HepG2 (cell line): ENCODE results near the gene MRFAP1L1. TPM values are rescaled to one million over a fixed set of nuclear protein-coding genes. Genes with fewer than 3 reads are reported as not detected.

Experiments
- PATZ1 ChIP-seq: sonication (generic); formaldehyde crosslinking; IDR thresholded peaks from 2 replicates; pipeline ENCODE4 v1.4.0; 2020; ENCODE audit warnings: missing genetic modification reagents
- RBAK ChIP-seq: sonication (generic); formaldehyde crosslinking; IDR thresholded peaks from 2 replicates; pipeline ENCODE4 v1.5.1; 2020; ENCODE audit warnings: mild to moderate bottlenecking, missing genetic modification reagents
- TOPORS ChIP-seq: sonication (generic); formaldehyde crosslinking; IDR thresholded peaks from 2 replicates; pipeline ENCODE4 v1.8.0; 2023; ENCODE audit warnings: mild to moderate bottlenecking, missing genetic modification reagents
- ZBTB40 ChIP-seq, 2 experiments: fragments of 450-650 bp in 1 of 2; sonication (generic) in 1 of 2; formaldehyde crosslinking in 1 of 2; IDR thresholded peaks; 2 replicates each; pipeline versions ENCODE4 v1.6.1 to v1.8.0; 2016 to 2022; ENCODE audit warnings: antibody characterized with exemption in 1 of 2, mild to moderate bottlenecking in 1 of 2, missing genetic modification reagents in 1 of 2
- ZNF547 ChIP-seq: sonication (generic); formaldehyde crosslinking; IDR thresholded peaks from 2 replicates; pipeline ENCODE4 v1.5.1; 2020; ENCODE audit warnings: mild to moderate bottlenecking, missing genetic modification reagents
- ZNF687 ChIP-seq: sonication (generic); formaldehyde crosslinking; IDR thresholded peaks from 2 replicates; pipeline ENCODE4 v1.5.1; 2020; ENCODE audit warnings: mild to moderate bottlenecking, missing genetic modification reagents, moderate library complexity
- ZNF768 ChIP-seq: sonication (generic); formaldehyde crosslinking; IDR thresholded peaks from 2 replicates; pipeline ENCODE4 v1.4.0; 2020; ENCODE audit warnings: missing genetic modification reagents
- polyA plus RNA-seq, 8 experiments: library from polyadenylated mRNA; depleted of rRNA in 3 of 8; stranded (reverse) in 7 of 8; unstranded in 1 of 8; fragments of >200 nt; fragmentation: Illumina TruSeq in 4 of 8; extraction: Trizol in 4 of 8; gene quantifications; 2 replicates each; pipeline versions ENCODE4 v1.2.1 to v1.2.3, GENCODE V29; 2011 to 2016; ENCODE audit warnings: low read depth in 4 of 8, missing spikeins in 1 of 8, mixed read lengths in 1 of 8; ENCODE audit not compliant: insufficient read depth in 1 of 8
- total RNA-seq, 5 experiments: library from RNA; depleted of rRNA; stranded (reverse); fragments of >200 nt; fragmentation: Illumina TruSeq; extraction: Trizol; gene quantifications; 2 replicates each; pipeline ENCODE4 v1.2.3, GENCODE V29; 2016; ENCODE audit warnings: low read depth in 1 of 5
- TF ChIP-seq, protein P1 (sequence below): sonication (generic); formaldehyde crosslinking; IDR thresholded peaks from 2 replicates; pipeline ENCODE4 v1.5.0; 2020; ENCODE audit warnings: missing genetic modification reagents

MRFAP1L1 gene
- total and polyA plus RNA-seq, 2 of the 13 experiments (the other 11 are each of a cell fraction or from before 2014, with no cell fraction given) = 44.8 to 76.6 TPM

DNA sequence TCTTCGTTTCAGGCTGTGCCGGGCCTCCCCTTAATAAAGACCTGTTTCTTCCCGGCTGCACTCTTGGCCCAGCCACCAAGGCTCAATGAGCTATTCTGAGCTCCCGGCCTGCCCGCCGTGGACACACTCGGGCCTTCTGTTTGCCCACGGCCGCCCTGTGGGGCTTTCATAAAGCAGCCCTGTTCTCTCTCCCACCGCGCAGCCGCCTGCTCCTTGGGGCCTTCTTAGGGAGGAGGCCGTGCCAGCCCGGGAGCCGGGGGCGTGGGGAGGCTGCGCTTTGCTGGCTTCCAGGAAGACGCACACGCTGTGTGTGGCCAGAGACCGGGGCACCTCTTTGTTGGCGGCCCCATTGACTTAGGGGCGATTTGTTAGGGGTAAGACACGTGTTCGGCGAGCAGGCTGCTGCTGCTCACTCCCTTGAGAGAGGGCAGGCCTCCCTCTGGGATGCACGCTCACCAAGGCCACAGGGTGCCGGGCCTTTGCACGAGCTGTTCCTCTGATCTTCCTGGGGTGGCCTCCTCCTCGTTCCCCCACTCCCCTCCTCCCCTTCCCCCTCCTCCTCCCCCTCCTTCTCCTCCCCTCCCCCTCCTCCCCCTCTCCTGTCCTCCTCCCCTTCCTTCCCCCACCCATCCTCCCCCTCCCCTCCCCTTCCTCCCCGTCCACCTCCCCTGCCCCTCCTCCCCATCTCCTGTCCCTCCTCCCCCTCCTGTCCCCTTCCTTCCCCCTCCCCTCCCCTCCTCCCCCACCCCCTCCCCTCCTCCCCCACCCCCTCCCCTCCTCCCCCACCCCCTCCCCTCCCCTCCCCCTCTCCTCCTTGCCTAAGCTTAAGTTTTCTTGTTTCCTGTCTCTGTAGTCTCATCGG is 17.6 kb upstream of the MRFAP1L1 start (continued):
- TF ChIP-seq, protein P1, sequence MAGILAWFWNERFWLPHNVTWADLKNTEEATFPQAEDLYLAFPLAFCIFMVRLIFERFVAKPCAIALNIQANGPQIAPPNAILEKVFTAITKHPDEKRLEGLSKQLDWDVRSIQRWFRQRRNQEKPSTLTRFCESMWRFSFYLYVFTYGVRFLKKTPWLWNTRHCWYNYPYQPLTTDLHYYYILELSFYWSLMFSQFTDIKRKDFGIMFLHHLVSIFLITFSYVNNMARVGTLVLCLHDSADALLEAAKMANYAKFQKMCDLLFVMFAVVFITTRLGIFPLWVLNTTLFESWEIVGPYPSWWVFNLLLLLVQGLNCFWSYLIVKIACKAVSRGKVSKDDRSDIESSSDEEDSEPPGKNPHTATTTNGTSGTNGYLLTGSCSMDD (CRISPR knock-in tag) = no peak
- no peak for TF ChIP-seq ZBTB40 (IDR thresholded peaks at IDR 0.05)
- no peak for TF ChIP-seq ZBTB40 (CRISPR knock-in tag; IDR thresholded peaks at IDR 0.05)
- TF ChIP-seq RBAK = no peak
- TF ChIP-seq ZNF687 (CRISPR knock-in tag) = peak; percentile 66
- TF ChIP-seq TOPORS = no peak
- 0 out of 2 replicates have a peak, but pooled peaks have one; percentile 14 for TF ChIP-seq PATZ1 (CRISPR knock-in tag)
- no peak for TF ChIP-seq ZNF547 (CRISPR knock-in tag)
- peak; percentile 22; the same call in 1 of the 2 replicates for TF ChIP-seq ZNF768 (CRISPR knock-in tag)
